Endometrial microvascular endothelial cells (primary cell): ENCODE results near the gene GNAL. TPM values are rescaled to one million over a fixed set of nuclear protein-coding genes. Genes with fewer than 3 reads are reported as not detected.

ENCODE experiments used
- in situ Hi-C: cut with HindIII; loops from 2 replicates; pipeline ENCODE4 v1.10.0; 2017; ENCODE audit warnings: low sequenced_read_pairs, low pct_unique_long_range_greater_than_20kb; ENCODE audit errors: inconsistent ontology term
- total RNA-seq: library from RNA; depleted of rRNA; stranded (reverse); fragments of >200 nt; gene quantifications from one replicate; pipeline ENCODE4 v1.2.3, GENCODE V29; 2015; ENCODE audit errors: inconsistent ontology term

The GNAL gene
- total RNA-seq, 1 donor from 2014 or later = 1.2 TPM

- in situ Hi-C loops = no loop called here
These were observed 103.6 kb downstream of the GNAL start for GRCh38 chr18:11792632-11793031.

GRCh38 chr18:11794195-11794594, 105.1 kb downstream of the GNAL start:
- in situ Hi-C loops = no loop called here

GRCh38 chr18:11795916-11796315, 106.9 kb downstream of the GNAL start:
- in situ Hi-C loops = no loop called here

- in situ Hi-C loops = no loop called here
These were observed 109.2 kb downstream of the GNAL start for GRCh38 chr18:11798271-11798670.

- in situ Hi-C loops = no loop called here
These were observed 110.0 kb downstream of the GNAL start for GRCh38 chr18:11799066-11799465.

GRCh38 chr18:11800566-11801334, 111.7 kb downstream of the GNAL start:
- in situ Hi-C loops = no loop called here

- in situ Hi-C loops = no loop called here
These were observed 112.5 kb downstream of the GNAL start for GRCh38 chr18:11801573-11801972.

- in situ Hi-C loops = no loop called here
These were observed 113.1 kb downstream of the GNAL start for GRCh38 chr18:11802158-11802557.

- in situ Hi-C loops = no loop called here
These were observed 113.5 kb downstream of the GNAL start for GRCh38 chr18:11802586-11802985.

GRCh38 chr18:11807233-11807632, 118.2 kb downstream of the GNAL start:
- in situ Hi-C loops = no loop called here

GRCh38 chr18:11808001-11808855, 119.2 kb downstream of the GNAL start:
- in situ Hi-C loops = no loop called here

- in situ Hi-C loops = no loop called here
These were observed 120.8 kb downstream of the GNAL start for GRCh38 chr18:11809895-11810294.

- in situ Hi-C loops = no loop called here
These were observed 121.3 kb downstream of the GNAL start for GRCh38 chr18:11810379-11810778.

- in situ Hi-C loops = no loop called here
These were observed 121.9 kb downstream of the GNAL start for GRCh38 chr18:11811009-11811408.

- in situ Hi-C loops = no loop called here
These were observed 128.2 kb downstream of the GNAL start for GRCh38 chr18:11817229-11817628.

- in situ Hi-C loops = no loop called here
These were observed 129.6 kb downstream of the GNAL start for GRCh38 chr18:11818486-11819203.

GRCh38 chr18:11819938-11820337, 130.9 kb downstream of the GNAL start:
- in situ Hi-C loops = no loop called here

- in situ Hi-C loops = no loop called here
These were observed 131.6 kb downstream of the GNAL start for GRCh38 chr18:11820697-11821096.

GRCh38 chr18:11821208-11821607, 132.1 kb downstream of the GNAL start:
- in situ Hi-C loops = no loop called here
